H4 (cell line): ENCODE data around the gene KDM8. TPM values are rescaled to one million over a fixed set of nuclear protein-coding genes. Genes with fewer than 3 reads are reported as not detected.

Experiments used
- DNase-seq: peaks from one replicate; pipeline ENCODE4 v3.0.0-alpha.2; 2015; ENCODE audit warnings: low spot score
- total RNA-seq: library from RNA; depleted of rRNA; stranded (reverse); fragments of >200 nt; shearing (Covaris generic); gene quantifications from 2 replicates; pipeline ENCODE4 v1.2.3, GENCODE V29; 2014

KDM8 gene
- total RNA-seq, 1 experiment from 2014 or later = 5.0 TPM

DNA sequence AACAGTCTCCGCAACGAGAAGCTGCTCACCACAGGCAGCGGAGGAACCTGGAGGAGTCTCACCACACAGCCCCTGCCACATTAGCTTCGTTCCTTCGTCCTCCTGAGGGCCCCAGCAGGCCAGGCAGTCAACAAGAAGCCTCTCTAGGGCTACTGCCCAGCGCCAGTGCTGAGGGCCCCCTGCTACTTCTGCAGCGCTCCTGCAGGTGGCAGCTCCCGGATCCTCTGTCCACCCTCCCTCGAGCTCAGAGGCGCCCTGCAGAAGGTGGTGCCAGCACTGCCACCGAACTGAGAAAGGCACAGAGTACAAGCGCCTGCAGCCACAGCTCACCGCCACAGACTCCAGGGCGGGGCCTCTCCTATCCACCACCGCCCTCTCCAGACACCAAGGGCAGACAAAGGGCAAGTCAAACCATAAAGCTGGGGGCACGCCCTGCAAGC is 27.3 kb downstream of the KDM8 start:
- no peak for DNase-seq

DNA sequence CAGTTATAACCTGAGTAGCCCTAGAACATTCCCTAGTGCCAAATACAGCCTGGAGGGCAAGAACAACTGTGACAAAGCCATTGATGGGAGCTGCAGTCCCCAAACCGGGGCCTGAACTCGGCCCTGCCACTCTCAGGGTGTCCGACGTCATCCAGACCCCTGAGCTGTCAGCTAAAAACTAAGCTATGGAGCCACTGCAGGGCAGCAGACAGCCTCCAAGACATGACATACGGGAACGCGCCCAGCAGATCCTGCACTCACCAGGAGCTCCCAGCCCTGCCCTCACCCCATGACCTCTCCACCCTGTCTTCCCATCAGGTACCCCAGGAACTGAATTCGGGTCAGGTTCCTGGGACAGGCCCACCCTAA is 28.4 kb downstream of the KDM8 start:
- no peak for DNase-seq

DNA sequence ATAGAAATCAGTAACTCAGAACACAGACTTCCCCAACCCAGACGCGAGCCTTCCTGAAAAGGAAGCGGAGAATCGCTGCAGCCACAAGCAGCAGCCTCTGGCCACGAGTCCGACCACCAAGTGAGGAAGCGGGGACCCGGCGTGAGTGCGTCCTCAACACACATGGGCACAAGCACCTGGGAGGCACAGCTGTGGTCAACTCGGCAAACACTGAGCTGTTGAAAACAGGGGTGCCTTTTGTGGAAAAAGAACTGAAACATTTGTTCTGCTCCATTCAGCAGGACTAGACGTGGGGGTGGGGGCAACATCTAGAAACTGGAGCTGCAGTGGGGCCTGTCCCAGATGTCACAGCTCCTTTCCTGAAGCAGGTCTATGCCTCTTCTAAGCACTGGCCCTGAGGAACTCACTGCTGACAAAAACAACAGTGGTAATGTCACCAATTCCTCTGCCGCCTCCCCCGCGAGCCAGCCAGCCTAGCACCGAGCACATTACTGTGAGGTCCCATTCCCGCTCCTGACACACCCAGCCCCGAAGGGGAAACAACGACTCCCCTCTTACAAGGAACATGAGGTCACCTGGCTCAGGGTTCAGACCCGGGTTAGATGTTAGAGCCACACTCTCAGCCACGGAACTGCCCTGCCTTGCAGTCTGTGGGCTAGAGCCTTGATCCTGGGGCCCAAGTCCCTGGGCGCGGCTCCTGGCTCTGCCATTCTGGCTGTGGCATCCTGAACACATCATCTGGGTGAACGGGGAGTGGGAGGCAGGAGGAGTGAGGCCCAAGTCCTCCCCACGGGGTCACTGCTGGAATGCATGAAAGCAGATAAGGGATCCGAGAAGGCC is 29.0 kb downstream of the KDM8 start:
- DNase-seq = no peak

DNA sequence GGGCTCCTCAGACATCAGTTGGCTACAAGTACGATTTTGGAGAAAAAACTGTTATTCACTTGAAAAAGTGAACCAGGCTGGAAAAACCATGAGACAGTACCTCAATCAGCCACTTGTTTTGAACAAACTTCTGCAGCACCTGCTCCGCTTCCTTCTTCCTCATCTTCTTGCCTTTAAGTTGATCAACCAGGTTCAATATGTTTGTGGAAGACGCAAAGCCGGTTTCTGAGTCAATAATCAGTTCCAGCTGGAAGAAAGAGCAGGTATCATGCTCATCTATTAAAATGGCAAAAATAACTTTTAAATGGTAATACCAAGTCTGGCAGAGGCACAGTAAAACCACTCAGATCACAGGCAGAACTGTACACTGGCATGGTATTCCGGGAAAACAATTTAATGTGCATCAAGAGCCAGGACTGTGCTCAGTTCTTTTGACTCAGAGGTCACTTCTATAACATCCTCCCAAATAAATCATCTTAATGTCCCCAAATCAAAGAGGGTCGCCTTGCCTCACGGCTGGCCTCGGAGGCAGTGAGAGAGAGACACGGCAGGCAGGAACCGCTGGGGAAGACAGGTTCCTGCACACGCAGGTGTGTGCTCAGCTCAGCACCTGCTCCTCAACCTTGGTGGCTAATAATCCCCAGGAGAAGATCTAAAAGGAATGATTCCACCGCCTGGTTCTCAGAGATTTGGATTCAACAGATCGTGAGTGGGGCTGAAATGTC is 29.7 kb downstream of the KDM8 start:
- DNase-seq = no peak

DNA sequence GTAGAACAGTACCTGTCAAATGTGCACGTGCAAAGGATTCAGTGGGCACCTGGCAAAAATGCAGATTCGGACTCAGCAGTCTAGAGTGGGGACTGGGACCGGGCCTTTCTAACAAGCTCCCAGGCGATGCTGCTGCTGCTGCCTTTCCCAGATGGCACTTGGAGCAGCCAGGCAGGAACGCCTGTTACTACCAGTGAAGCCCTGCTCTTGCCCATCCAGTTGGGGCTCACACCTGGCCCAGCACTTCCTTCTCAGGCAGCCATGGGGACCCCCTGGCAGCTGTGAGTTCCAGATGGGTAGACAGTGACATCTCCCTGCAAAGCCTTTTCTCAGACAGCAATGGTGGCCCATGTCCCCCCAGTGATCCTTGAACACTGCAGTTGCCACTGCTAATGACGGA is 30.4 kb downstream of the KDM8 start:
- no peak for DNase-seq

DNA sequence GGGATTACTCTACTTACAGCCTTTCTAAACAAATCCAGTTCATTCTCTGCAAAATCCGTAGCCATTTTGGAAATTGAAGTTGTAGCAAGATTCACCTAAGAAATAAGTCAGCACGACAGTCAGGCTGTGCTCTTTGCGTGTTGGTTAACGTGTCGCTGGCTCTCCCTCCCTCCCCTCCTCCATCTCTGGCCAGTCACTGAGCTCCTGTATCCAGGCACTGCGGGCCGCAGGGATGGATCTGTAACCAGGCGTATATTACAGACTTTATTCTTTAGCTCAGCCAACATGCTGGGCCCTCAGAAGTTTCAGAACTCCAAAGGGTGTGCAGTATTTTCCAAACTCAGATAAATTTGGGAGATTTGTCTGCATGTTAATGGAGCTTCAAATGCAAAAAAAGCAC is 30.8 kb downstream of the KDM8 start:
- no peak for DNase-seq

DNA sequence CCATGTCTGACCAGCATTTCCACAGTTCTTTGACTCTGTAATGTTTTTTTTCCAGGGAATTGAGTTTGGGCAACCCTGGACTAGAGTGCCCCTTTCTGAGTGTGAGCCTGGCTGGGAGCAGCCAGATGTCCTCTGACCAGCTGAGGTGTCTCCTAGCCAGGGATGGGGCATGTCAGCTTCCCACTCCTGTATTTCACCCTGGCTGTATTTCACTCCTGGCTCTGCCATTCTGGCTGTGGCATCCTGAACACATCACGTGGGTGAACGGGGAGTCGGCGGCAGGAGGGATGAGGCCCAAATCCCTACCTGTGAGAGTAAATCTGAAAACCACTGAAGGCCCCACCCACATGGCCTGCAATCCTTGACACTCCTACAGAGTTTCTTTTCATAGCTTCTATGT is 31.3 kb downstream of the KDM8 start:
- no peak for DNase-seq

DNA sequence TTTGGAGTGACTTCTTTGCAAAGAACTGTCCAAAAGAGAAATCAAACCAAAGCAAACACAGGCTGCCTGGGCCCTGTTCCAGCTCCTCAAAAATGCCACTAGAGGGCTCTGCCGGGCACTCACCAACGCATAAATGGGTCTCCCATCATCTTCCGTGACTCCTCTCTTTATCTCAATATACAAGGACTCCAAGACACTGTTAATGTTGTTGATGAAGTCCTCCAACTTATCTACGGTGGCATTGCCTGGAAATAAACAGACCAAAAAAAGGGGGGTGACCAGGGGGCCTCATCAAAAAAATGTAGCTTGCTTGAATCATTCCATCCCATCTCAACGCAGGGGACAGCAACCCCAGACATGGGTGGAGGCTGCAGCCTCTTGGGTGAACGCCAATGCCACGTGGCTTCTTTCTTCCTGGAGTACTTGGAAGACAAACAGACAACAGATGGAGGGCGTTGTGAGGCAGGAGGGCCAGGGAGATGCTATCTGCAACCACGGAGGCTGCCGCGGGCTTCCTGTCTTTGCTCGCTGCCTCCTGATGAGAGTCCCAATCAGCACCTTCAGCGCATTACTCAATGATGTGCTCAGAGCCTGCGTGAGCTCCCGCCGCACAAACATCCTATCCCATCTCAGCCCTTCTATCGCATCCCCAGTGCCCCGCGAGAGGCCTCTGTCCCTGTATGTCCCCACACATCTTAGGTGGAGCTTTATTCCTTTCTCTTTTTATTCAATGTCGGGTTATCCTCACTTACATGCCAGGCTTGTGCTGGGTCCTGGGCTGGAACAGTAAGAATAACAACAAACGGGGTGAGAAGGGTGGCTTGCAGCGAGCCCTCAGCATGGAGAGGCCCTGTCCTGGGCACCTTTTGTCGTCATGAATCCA is 32.0 kb downstream of the KDM8 start:
- DNase-seq = peak; percentile 91

DNA sequence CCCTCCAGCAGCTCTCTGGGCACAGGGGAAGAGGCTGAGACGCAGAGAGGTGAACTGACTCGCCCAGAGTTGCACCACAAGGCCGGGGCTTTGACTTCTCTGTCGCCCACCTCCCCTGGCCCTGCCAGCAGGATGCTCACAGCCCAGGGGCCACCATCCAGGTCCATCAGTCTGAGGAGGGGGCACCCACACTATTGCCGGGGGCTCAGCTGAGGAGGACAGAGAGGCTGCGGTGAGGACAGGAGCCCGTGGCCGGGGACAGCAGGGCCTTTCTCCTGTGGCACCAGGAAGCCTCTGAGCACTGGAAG is 32.6 kb downstream of the KDM8 start:
- DNase-seq = no peak

DNA sequence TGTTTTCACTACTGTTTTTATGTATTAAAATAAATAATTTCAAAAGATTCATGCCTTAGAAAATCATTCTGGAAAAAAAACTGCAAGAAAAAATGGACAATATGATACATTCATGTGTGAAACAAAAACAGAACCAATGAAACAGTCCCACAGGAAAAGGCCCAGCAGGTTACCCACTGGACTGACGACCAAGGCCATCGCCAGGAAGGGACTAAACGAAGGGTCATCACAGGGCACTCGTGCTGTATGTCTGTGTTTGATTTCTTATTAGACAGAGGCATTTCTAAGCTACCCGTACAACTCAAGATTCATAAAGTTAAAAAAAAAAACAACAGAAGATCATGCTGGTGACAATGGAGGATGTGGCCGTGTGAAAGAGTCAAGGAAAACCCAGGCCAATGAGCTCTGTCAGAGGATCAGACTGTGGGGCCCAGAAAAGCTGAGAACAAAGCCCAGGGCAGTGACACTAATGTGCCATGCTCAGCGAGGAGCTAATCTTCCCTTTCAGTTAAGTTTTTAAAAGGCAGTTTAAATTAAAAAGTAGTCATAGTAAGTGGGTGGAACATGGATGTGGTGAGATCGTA is 33.4 kb downstream of the KDM8 start:
- DNase-seq = no peak

DNA sequence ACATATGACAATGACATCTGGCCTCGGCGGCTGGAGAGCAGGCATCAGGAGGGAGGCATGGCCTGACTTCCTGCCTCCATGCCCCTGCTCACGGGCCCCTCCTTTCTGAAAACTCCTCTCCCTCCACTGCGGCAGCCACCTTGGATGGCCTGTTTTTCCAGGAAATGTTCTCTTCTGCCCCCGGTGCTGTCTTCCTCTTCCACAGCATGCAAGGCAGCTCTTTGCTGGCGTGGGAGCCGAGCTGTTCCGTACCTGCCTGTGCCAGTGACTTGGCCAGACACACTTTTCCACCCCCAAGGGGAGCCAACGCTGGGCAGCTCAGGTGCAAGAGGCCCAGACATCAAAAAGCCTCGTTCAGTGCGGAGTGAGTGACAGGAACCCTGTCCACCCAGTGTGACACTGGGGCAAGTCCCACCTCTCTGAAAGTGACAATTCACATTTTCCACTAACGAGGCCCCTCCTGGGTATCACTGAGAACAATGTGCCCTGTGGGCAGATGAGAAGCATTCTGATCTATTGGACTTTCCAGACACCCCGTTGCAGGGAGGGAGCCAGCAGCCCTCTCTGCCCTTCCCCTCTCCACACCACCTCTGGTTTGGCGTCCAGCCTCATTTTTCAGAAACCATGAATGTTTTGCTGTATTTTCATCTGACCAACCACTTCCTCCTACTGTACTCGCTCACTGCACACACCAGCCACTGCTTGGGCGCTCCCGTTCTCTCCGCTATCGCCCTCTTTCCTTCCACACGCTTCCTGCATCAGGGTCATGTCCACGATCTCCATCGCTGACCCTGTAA is 34.1 kb downstream of the KDM8 start:
- DNase-seq = no peak

DNA sequence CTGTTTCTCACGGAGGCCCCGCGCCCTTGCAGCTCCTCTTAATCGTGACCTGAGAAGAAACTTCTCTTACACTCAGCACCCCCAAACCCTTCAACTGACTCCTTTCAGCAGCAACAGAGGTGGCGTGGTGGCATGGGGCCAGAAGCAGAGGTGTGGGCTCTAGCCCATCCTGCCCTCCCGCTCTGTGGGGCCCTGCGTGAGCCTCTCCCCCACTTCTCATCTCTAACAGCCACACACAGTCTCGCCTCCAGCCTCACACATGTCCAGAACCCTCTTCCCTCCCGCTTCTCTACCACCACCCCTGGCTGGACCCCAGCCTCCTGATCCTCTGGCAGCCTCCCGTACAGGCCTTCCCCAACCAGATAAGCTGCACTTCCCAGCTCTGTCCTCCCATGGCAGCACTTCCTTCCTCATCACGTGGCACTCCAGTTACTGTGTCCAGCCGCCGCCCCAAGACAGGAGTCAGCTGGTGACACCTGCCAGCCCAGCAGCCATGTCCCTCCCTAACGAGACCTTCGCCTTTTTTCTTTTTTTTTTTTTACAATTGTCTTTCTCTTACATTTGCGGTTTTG is 34.8 kb downstream of the KDM8 start:
- DNase-seq = no peak

DNA sequence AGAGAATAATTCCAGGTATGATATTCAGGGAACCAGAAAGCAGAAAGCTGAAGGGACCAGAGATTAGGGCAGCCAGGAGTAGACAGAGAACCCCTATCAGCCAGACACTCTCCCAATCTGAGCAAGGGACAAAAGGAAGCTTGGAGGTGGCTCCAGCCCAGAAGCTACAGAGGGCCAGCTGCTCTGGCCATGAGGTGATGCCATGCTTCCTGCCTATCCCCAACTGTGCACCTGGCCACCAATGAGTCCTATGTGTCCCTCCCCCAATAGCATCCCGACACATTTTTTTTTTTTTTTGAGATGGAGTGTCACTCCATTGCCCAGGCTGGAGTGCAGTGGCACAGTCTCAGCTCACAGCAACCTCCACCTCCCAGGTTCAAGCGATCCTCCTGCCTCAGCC is 35.3 kb downstream of the KDM8 start:
- DNase-seq = no peak

DNA sequence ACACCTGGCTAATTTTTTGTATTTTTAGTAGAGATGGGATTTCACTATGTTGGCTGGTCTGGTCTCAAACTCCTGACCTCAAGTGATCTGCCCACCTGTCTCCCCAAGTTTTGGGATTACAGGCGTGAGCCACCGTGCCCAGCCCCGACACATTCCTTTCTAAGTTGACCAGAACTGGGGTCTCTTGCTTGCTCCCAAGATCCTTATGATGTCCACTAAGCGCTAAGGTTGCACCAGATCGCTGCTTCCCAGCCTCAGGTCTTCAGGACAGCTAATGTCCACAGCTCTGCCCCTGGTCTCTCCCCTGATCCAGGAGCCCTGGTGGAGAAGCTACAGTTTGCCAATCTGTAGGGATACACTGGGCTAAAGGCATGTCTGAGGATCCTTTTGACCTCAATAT is 35.7 kb downstream of the KDM8 start:
- DNase-seq = no peak

DNA sequence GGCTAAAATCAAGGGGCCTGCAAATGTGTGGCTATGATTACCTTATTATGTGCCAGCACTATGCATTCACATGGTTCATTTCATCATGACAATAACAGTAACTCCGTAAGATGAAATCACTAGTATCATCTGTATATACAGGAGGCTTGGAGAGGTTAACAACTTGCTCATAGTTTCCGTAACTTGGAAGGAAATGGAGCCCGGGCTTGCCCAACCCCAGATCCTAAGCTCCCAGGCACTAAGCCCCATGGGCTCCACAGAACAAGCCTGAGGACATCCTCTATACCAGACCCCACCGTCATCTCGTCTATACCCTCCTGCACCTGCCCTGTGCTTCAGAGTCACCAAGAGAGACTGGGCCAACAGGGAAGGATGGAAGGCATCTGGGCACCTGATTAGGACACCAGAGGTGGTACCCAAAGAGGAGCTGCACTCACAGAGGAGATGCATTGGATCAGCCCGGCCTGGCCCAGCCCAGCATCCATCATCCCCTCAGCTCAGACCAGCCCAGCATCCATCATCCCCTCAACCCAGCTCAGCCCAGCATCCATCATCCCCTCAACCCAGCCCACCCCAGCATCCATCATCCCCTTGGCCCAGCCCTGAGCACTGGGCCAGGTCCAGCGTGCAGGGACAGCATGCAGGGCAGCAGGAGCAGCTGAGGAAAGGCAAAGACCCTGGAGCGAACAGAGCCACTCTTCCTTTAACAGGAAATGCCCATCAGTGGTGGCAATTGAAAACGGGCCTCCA is 36.8 kb downstream of the KDM8 start:
- no peak for DNase-seq

DNA sequence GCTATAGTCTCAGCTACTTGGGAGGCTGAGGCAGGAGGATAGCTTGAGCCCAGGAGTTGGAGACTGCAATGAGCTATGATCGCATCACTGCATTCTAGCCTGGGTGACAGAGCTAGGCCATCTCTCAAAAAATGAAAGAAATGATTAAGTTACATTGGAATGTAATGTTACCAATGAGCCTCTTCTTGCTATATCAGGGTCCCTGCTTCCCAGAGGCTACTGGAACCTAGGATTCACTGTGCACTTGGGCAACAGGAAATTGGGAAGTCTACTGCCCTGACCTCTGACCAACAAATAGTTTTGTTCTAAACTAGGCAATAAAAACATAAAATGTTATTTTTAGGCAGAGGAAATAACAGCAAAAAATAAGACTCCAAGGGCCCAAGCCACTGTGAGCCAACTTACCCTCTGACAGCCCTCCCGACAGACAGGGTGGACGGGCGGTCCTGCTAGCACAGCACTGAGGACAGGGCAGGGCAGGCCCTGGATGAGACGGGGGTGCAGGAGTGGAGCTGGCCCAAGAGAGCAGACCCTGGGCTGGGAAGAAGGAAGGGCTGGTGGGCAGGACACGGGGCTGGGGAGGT is 37.7 kb downstream of the KDM8 start:
- no peak for DNase-seq

DNA sequence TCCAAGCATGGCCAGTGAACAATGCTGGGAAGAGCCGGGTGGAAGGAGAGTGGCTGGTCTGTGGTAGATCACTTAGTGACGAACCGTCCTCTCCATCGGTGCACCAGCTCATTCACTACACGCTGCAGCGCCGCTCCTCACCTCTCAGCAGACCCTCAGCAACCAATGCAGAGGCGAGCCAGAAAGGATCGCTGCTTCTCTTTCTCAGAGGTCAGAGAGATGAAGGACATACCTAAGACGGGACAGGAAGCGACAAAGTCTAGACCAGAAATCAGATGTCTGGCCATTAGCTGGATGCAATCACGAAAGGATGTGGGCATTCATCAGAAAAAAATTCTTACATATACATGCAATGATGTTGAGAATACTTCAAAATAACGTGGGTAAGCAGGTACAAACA is 38.3 kb downstream of the KDM8 start:
- no peak for DNase-seq

DNA sequence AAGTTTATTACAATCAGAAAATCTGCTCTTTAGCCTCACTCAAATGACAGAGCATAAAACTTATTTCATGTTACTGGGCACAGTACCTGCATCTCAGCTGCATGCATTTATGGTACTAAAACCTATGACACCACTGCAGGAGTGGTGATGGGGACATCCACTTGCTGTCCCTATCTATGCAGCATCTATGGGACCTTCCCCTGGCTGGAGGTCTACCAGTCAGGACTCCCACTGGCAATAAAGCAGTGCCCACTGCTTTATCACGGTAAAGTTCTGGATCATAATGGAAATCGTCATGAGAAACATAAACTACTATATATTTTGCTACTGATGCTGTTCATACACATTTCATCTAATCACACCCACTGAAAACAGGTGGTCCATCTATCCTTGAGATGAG is 39.1 kb downstream of the KDM8 start:
- no peak for DNase-seq

DNA sequence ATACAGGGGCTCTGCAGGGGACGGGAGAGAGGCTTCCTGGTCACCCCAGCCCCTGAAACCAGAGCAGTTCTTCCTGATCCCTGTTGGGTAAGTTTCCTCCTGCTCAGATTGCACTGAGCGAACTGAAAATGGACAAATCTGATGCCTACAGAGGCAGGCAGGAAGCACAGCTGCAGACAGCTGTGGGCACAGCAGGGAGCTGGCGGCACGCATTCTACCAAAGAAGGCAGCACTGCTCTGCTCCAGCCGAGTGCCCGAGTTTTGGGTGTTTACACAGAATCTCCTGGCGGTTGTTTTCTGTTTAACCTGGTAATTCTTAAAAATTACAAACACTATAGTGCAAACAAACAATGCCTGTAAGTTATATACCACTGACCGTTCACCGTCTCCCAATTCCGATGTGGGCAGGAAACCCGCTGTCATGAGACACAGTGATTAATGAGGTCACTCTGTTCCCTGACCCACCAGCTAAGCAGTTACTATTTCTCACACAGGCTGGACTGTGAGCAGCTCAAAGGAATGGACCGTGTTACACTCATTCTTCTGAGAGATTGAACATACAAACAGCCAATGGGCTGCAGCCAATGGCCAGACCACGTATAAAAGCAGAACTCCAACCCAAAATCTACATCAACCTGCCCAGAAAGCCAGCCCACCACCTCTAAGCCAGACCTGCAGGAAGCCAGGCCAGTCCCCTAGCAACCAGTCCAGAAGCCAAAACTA is 39.7 kb downstream of the KDM8 start:
- DNase-seq = peak; percentile 96
